ENCODE measurements around the gene PEX5L.

- TF ChIP-seq CTCF (IDR thresholded peaks at IDR 0.05; ENCODE audit: low read depth, low read length) = no peak
- no peak for TF ChIP-seq EZH2phosphoT487 (IDR thresholded peaks at IDR 0.05; ENCODE audit: low read depth)
Measured at GRCh38 chr3:179796421-179796820, 240.3 kb downstream of the PEX5L start.

Measured in OCI-LY3 (cell line).